ENCODE results near the gene CTXN1.
"Not testable (repeated sequence)": the region's sequence is repeated elsewhere in the genome, so short reads cannot be mapped to it uniquely, and the experiment has no call there.

CTXN1 gene

GRCh38 chr19:7944177-7944761 lies 18.3 kb upstream of the CTXN1 start:
- DNase-seq, result peak; percentile 91

DNA sequence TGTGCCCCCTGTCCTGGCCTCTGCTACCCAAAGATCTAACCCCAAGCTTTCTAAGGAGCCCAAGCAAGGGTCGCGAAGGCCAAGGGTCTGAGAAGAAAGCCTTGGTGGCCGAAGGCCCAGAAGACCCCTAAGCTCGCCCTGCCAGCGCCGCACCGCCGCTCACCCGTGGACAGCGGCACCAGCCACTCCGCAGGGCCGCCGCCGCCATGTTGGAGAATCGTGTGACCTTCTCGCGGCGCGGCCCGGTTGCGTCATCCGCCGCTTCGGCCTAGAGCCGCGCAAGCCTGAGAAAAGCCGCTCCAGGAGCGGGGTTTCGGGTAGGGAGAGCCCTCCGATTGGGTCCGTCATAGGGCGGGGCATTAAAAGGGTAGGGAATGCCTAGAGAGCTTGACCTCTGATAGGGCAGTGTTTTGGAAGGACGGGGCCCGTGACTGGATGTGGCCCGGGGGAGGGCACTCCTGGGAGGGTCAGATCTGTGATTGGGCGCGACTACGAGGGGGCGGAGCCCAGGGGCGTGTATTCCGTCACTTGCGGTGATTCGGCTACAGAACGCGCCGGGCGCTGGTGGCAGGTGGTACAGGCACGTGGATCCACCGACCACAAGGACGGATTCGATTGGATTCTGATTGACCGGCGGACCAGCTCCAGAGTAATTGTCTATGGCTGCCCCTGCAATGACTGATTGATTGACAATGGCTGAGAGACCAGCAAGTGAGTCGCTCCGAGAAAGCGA lies 17.7 kb upstream of the CTXN1 start, which contains the start of gene TIMM44:
Gene TIMM44 (minus strand): TSS at position 223 of the 733 bp plus-strand sequence. CDS start 15 bp downstream, at position 208.
- peak; percentile 100 for DNase-seq

GRCh38 chr19:7942981-7943443 lies 17.1 kb upstream of the CTXN1 start:
- DNase-seq, result no peak

DNA sequence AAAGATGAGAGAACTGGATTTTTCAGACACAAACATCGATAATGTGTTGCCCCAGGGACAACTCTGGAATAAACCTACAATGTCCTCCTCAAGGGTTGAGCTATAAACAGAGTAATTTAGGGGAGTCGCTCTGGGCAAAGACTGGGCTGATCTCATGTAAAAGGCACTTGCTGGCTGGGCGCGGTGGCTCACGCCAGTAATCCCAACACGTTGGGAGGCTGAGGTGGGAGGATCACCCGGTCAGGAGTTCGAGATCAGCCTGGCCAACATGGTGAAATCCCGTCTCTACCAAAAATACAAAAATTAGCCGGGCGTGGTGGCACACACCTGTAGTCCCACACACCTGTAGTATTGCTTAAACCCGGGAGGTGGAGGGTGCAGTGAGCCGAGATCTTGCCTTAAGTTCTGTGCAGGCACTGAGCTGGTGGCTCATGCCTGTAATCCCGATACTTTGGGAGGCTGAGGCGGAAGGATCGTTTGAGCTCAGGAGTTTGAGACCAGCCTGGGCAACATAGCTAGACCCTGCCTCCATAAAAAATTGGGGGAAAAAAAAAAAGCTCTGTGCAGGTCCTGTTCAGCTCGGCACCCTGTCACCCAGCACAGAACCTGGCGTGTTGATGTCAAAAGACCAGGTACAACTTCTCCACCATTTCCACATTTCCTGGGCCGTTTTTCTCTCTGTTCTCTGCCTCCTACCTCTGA lies 16.1 kb upstream of the CTXN1 start:
- DNase-seq, result no peak

GRCh38 chr19:7940841-7941240 lies 14.9 kb upstream of the CTXN1 start:
- DNase-seq, result no peak

- DNase-seq, result no peak
Measured at GRCh38 chr19:7934766-7935165, 8.8 kb upstream of the CTXN1 start.

GRCh38 chr19:7933828-7934725 lies 8.1 kb upstream of the CTXN1 start:
- DNase-seq, result peak; percentile 22

- DNase-seq, result no peak
Measured at GRCh38 chr19:7933411-7933810, 7.5 kb upstream of the CTXN1 start.

- DNase-seq, result no peak
Measured at GRCh38 chr19:7932930-7933300, 7.0 kb upstream of the CTXN1 start.

- DNase-seq, result no peak
Measured at GRCh38 chr19:7932276-7932929, 6.5 kb upstream of the CTXN1 start.

GRCh38 chr19:7931221-7932061 lies 5.5 kb upstream of the CTXN1 start:
- no peak for DNase-seq

GRCh38 chr19:7930765-7931164 lies 4.8 kb upstream of the CTXN1 start:
- DNase-seq, result peak; percentile 20

DNA sequence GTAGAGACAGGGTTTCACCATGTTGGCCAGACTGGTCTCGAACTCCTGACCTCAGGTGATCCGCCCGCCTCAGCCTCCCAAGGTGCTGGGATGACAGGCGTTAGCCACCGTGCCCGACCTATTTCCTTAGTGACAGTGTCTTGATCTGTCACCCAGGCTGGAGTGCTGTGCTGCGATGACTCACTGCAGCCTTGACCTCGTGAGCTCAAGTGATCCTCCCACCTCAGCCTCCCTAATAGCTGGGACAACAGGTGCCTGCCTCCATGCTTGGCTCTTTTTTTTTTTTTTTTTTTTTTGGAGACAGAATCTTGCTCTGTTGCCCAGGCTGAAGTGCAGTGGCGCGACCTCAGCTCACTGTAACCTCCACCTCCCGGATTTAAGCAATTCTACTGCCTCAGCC lies 4.1 kb upstream of the CTXN1 start:
- DNase-seq, result not testable (repeated sequence)

GRCh38 chr19:7928741-7929701 lies 3.1 kb upstream of the CTXN1 start:
- peak; percentile 61 for DNase-seq

- DNase-seq, result peak; percentile 23
Measured at GRCh38 chr19:7928334-7928706, 2.4 kb upstream of the CTXN1 start.

- peak; percentile 37 for DNase-seq
Measured at GRCh38 chr19:7927605-7928333, 1.8 kb upstream of the CTXN1 start.

DNA sequence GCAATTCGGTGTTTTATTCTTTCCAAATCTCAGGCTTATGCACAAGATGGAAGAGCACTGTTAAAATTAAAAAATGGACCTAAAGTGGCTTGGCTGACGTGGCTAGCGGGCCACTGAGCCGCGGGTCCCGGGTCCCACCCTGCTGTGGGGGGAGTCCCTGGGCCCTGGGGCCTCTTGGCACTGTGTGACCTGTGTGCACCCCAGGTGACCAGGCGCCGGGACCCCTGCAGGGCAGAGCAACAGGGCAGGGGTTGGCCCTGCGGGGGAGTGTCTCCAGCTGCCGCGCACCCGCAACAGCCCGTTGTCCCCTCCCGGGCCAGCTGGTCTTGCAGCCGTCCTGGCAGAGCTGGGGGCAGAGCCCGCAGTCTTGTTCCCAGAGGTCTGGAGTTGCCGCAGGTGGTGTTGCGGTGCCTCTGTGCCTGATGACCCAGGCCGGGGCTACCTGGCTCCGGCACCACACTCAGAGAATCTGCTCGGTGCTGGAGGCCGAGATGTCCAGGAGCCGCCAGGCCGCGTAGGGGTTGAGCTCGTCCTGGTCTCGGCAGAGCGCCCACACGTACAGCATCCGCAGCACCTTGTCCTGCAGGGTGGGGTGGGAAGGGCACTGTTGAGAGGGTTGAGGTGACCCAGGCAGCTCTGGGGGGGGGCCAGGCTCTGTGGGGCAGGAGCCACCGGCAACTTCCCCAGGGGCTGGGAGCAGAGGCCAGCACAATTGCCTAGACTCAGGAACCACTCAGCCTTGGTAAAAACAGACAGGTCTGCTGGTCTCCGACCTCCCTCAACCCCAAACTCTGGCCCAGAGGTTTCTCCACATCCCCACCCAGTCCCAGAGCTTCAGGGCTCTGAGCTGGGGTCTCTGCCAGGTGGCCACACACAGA lies 1.0 kb upstream of the CTXN1 start:
- DNase-seq, result peak; percentile 37

GRCh38 chr19:7925171-7925851 lies 624 bp downstream of the CTXN1 start:
- peak; percentile 86 for DNase-seq

Measured in femur (tissue), 1 donor.